HUES48 (cell line): ENCODE measurements around the gene GREB1.

ENCODE experiments used
- H3K27ac ChIP-seq: one replicate; pipeline ENCODE4 v1.7.0; 2013; ENCODE audit warnings: low read depth, low read length, inconsistent platforms
- H3K27me3 ChIP-seq: 2 replicates; pipeline ENCODE4 v1.6.1; 2013; ENCODE audit warnings: mild to moderate bottlenecking, low read length; ENCODE audit not compliant: control insufficient read depth, insufficient read depth
- H3K36me3 ChIP-seq: 2 replicates; pipeline ENCODE4 v1.6.1; 2013; ENCODE audit warnings: low read length; ENCODE audit not compliant: control insufficient read depth, insufficient read depth
- H3K4me1 ChIP-seq: 2 replicates; pipeline ENCODE4 v1.6.1; 2013; ENCODE audit warnings: mild to moderate bottlenecking, low read length; ENCODE audit not compliant: control insufficient read depth, insufficient read depth
- H3K4me3 ChIP-seq: 2 replicates; pipeline ENCODE4 v1.5.1; 2013; ENCODE audit warnings: mild to moderate bottlenecking, low read depth, low read length
- H3K9ac ChIP-seq: 2 replicates; pipeline ENCODE4 v1.6.1; 2013; ENCODE audit warnings: mild to moderate bottlenecking, low read depth, low read length, moderate library complexity
- H3K9me3 ChIP-seq: 2 replicates; pipeline ENCODE4 v1.6.1; 2013; ENCODE audit warnings: low read length; ENCODE audit not compliant: control insufficient read depth, insufficient read depth

The GREB1 gene

GRCh38 chr2:11528228-11528627 is 5.6 kb upstream of the GREB1 start:
- Histone ChIP-seq H3K9ac (no peak overlapping the region), H3K4me3 (no peak overlapping the region), H3K36me3 (no peaks in the 10 kb centered on the region), H3K27me3 (no peaks in the 10 kb centered on the region), H3K9me3 (no peaks in the 10 kb centered on the region), H3K4me1 (no peaks in the 10 kb centered on the region), H3K27ac (no peak overlapping the region)

- Histone ChIP-seq H3K9me3 (no peaks in the 10 kb centered on the region), H3K36me3 (no peaks in the 10 kb centered on the region), H3K4me1 (no peaks in the 10 kb centered on the region), H3K27ac (no peak overlapping the region), H3K27me3 (no peaks in the 10 kb centered on the region), H3K4me3 (no peak overlapping the region), H3K9ac (no peak overlapping the region)
These were observed 2.9 kb upstream of the GREB1 start for GRCh38 chr2:11530864-11531465.

DNA sequence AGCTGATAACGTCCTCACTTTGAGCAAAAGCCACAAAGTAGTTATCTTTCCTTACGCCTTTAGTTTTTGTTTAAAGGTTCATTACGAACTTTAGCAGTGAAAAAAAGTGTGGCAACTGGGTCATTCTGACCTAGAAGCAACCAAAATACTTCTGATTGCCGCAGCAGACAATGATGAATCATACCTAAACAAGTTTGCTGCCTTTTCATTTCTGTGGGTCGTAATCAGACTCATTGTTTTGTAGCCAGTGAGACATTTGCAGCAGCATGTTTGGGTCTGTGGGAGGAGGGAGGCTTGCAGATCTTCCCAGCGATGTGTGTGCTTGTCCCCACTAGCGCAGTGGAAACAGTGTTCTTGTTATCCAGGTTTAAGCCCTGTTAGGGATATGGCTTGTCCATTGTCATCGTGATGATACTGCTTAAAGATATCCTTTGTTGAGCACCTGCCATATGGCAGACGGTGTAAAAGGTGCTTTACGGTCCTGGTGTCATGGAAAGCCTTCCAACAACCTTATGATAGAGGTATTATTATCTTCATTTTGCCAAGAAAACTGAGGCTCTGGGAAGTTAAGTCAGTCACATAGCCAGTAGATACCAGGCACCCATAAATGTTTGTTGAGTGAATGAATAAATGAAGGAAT is 1.3 kb upstream of the GREB1 start:
- no peaks in the 10 kb centered on the region for H3K4me1 ChIP-seq
- no peak overlapping the region for H3K27ac ChIP-seq
- no peak overlapping the region for H3K9ac ChIP-seq
- no peaks in the 10 kb centered on the region for H3K27me3 ChIP-seq
- no peaks in the 10 kb centered on the region for H3K36me3 ChIP-seq
- H3K9me3 ChIP-seq: no peaks in the 10 kb centered on the region
- no peak overlapping the region for H3K4me3 ChIP-seq

GRCh38 chr2:11534071-11534745 is 363 bp downstream of the GREB1 start:
- Histone ChIP-seq H3K27me3 (no peaks in the 10 kb centered on the region), H3K27ac (no peak overlapping the region), H3K4me1 (peaks cover 7% of the 10 kb centered on the region), H3K9me3 (no peaks in the 10 kb centered on the region), H3K36me3 (no peaks in the 10 kb centered on the region), H3K9ac (no peak overlapping the region), H3K4me3 (no peak overlapping the region)

- H3K9me3 ChIP-seq: no peaks in the 10 kb centered on the region
- H3K4me3 ChIP-seq: no peak overlapping the region
- no peak overlapping the region for H3K27ac ChIP-seq
- H3K4me1 ChIP-seq: peaks cover 14% of the 10 kb centered on the region
- H3K9ac ChIP-seq: no peak overlapping the region
- H3K36me3 ChIP-seq: no peaks in the 10 kb centered on the region
- H3K27me3 ChIP-seq: no peaks in the 10 kb centered on the region
These were observed 1.1 kb downstream of the GREB1 start for GRCh38 chr2:11534746-11535484.

- peaks cover 24% of the 10 kb centered on the region for H3K4me1 ChIP-seq
- H3K27ac ChIP-seq: no peak overlapping the region
- no peak overlapping the region for H3K4me3 ChIP-seq
- H3K9ac ChIP-seq: no peak overlapping the region
- no peaks in the 10 kb centered on the region for H3K36me3 ChIP-seq
- H3K27me3 ChIP-seq: no peaks in the 10 kb centered on the region
- no peaks in the 10 kb centered on the region for H3K9me3 ChIP-seq
These were observed 2.1 kb downstream of the GREB1 start for GRCh38 chr2:11535899-11536344.

GRCh38 chr2:11537951-11538350 is 4.1 kb downstream of the GREB1 start:
- H3K27me3 ChIP-seq: no peaks in the 10 kb centered on the region
- H3K9ac ChIP-seq: no peak overlapping the region
- H3K27ac ChIP-seq: no peak overlapping the region
- no peaks in the 10 kb centered on the region for H3K36me3 ChIP-seq
- no peaks in the 10 kb centered on the region for H3K9me3 ChIP-seq
- no peak overlapping the region for H3K4me3 ChIP-seq
- peaks cover 37% of the 10 kb centered on the region for H3K4me1 ChIP-seq

- Histone ChIP-seq H3K4me3 (no peak overlapping the region), H3K27ac (peak overlapping the region; percentile 65), H3K9ac (no peak overlapping the region), H3K4me1 (peaks cover 37% of the 10 kb centered on the region), H3K36me3 (no peaks in the 10 kb centered on the region), H3K27me3 (no peaks in the 10 kb centered on the region), H3K9me3 (no peaks in the 10 kb centered on the region)
These were observed 5.7 kb downstream of the GREB1 start for GRCh38 chr2:11539317-11540147.

- Histone ChIP-seq H3K9me3 (no peaks in the 10 kb centered on the region), H3K4me3 (peak overlapping the region; percentile 7; the same call in 1 of the 2 replicates), H3K36me3 (no peaks in the 10 kb centered on the region), H3K27me3 (no peaks in the 10 kb centered on the region), H3K9ac (no peak overlapping the region), H3K27ac (peak overlapping the region; percentile 31), H3K4me1 (peaks cover 37% of the 10 kb centered on the region)
These were observed 6.5 kb downstream of the GREB1 start for GRCh38 chr2:11540148-11540995.
